Measurements from ENCODE around the gene UNC5B.

UNC5B gene

DNA sequence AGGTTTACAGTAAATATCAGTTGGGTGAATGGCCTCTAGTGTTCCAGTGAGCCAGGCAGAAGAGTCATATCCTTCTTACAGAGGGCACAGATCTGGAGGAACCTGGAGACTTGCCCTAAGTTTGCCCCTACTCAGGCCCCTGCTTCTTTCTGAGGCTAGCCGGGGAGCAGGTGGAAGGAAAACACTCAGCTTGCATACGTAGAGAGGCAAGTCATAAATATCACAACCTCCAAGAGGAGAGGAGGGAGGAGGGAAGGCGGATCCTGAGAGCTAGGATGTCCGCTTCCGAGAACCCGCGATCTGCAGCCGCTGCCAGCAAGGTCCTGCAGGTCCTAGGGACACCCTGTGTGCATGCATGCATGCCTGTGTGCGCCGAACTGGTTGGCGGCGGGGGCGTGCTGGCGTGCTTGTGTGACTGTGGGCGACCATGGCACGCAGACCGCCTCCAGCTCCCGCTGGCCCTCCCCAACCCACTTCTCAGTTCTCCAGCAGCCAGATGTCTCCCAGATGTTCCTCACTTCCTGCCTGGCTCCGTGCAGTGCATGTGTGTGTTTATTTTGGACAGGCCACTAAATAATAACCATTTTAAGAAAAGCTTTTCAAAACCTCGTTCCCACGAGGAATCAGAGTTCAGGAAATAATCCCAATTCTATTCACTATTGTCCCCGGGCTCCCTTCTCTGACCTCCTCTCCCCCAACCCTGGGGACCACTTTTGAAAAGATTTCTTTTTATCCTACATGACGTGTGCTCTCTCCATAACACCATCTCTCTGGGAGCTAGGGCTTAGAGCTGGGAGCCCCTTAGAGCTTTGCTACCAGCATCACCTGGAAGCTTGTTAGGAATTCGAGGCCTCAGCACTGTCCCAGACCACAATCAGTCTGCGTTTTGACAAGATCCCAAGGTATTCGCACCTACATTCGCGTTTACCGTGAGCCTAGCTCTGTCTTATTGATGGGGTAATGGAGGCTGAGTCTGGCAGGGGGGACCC is 32.4 kb downstream of the UNC5B start:
- no peak for DNase-seq
- Histone ChIP-seq H3K4me3 (ENCODE audit: insufficient read depth, low read depth, low read length, poor library complexity, severe bottlenecking) (no peak overlapping the region), H3K27ac (ENCODE audit: insufficient read depth, low read length, poor library complexity, severe bottlenecking) (no peak overlapping the region), H3K27me3 (replicated peaks; ENCODE audit: control insufficient read depth, insufficient read depth, low read length, poor library complexity, severe bottlenecking) (no peaks in the 10 kb centered on the region), H3K36me3 (ENCODE audit: control insufficient read depth, insufficient read depth, low read length) (no peaks in the 10 kb centered on the region), H3K4me1 (ENCODE audit: control insufficient read depth, insufficient read depth, low read length, poor library complexity, severe bottlenecking) (no peaks in the 10 kb centered on the region), H3K9me3 (ENCODE audit: control insufficient read depth, low read length) (no peaks in the 10 kb centered on the region)

- Histone ChIP-seq H3K27ac (ENCODE audit: insufficient read depth, low read length, poor library complexity, severe bottlenecking) (no peak overlapping the region), H3K4me3 (ENCODE audit: insufficient read depth, low read depth, low read length, poor library complexity, severe bottlenecking) (no peak overlapping the region)
Observed at GRCh38 chr10:71245420-71246325, 33.3 kb downstream of the UNC5B start.

GRCh38 chr10:71246591-71247413 is 34.4 kb downstream of the UNC5B start:
- no peak overlapping the region for H3K4me3 ChIP-seq (ENCODE audit: insufficient read depth, low read depth, low read length, poor library complexity, severe bottlenecking)
- H3K27ac ChIP-seq (ENCODE audit: insufficient read depth, low read length, poor library complexity, severe bottlenecking), result no peak overlapping the region
- no peaks in the 10 kb centered on the region for H3K4me1 ChIP-seq (ENCODE audit: control insufficient read depth, insufficient read depth, low read length, poor library complexity, severe bottlenecking)
- no peaks in the 10 kb centered on the region for H3K36me3 ChIP-seq (ENCODE audit: control insufficient read depth, insufficient read depth, low read length)
- DNase-seq, result no peak
- H3K9me3 ChIP-seq (ENCODE audit: control insufficient read depth, low read length), result no peaks in the 10 kb centered on the region
- no peaks in the 10 kb centered on the region for H3K27me3 ChIP-seq (replicated peaks; ENCODE audit: control insufficient read depth, insufficient read depth, low read length, poor library complexity, severe bottlenecking)

More at GRCh38 chr10:71245420-71246325, 33.3 kb downstream of the UNC5B start:
- DNase-seq, result no peak
- Histone ChIP-seq H3K27me3 (replicated peaks; ENCODE audit: control insufficient read depth, insufficient read depth, low read length, poor library complexity, severe bottlenecking) (no peaks in the 10 kb centered on the region), H3K9me3 (ENCODE audit: control insufficient read depth, low read length) (no peaks in the 10 kb centered on the region), H3K36me3 (ENCODE audit: control insufficient read depth, insufficient read depth, low read length) (no peaks in the 10 kb centered on the region), H3K4me1 (ENCODE audit: control insufficient read depth, insufficient read depth, low read length, poor library complexity, severe bottlenecking) (no peaks in the 10 kb centered on the region)

GRCh38 chr10:71247414-71247705 is 35.0 kb downstream of the UNC5B start:
- H3K4me3 ChIP-seq (ENCODE audit: insufficient read depth, low read depth, low read length, poor library complexity, severe bottlenecking), result no peak overlapping the region
- DNase-seq, result no peak
- no peak overlapping the region for H3K27ac ChIP-seq (ENCODE audit: insufficient read depth, low read length, poor library complexity, severe bottlenecking)
- no peaks in the 10 kb centered on the region for H3K36me3 ChIP-seq (ENCODE audit: control insufficient read depth, insufficient read depth, low read length)
- no peaks in the 10 kb centered on the region for H3K27me3 ChIP-seq (replicated peaks; ENCODE audit: control insufficient read depth, insufficient read depth, low read length, poor library complexity, severe bottlenecking)
- H3K4me1 ChIP-seq (ENCODE audit: control insufficient read depth, insufficient read depth, low read length, poor library complexity, severe bottlenecking), result no peaks in the 10 kb centered on the region
- H3K9me3 ChIP-seq (ENCODE audit: control insufficient read depth, low read length), result no peaks in the 10 kb centered on the region

DNA sequence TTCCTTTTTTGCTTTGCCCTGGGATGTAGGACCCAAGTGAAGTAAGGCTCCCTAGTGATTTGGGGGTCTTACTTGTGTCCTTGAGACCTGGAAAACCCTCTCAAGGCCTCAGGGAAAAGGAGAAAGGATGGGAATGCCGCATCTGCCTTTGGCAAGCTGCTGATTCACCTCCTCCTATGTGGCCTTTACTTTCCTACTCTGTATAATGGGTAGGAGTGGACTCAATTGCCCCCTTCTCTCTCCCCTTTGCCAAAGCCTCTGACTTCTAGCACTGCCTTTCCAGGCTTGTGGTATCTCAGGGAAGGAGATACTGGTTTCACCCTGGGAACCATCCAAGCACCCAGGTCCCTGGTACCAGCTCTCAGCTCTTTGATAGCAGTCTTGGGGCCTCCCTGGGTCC is 35.4 kb downstream of the UNC5B start:
- no peaks in the 10 kb centered on the region for H3K9me3 ChIP-seq (ENCODE audit: control insufficient read depth, low read length)
- no peak for DNase-seq
- no peak overlapping the region for H3K4me3 ChIP-seq (ENCODE audit: insufficient read depth, low read depth, low read length, poor library complexity, severe bottlenecking)
- H3K4me1 ChIP-seq (ENCODE audit: control insufficient read depth, insufficient read depth, low read length, poor library complexity, severe bottlenecking), result no peaks in the 10 kb centered on the region
- no peak overlapping the region for H3K27ac ChIP-seq (ENCODE audit: insufficient read depth, low read length, poor library complexity, severe bottlenecking)
- H3K36me3 ChIP-seq (ENCODE audit: control insufficient read depth, insufficient read depth, low read length), result no peaks in the 10 kb centered on the region
- no peaks in the 10 kb centered on the region for H3K27me3 ChIP-seq (replicated peaks; ENCODE audit: control insufficient read depth, insufficient read depth, low read length, poor library complexity, severe bottlenecking)

DNA sequence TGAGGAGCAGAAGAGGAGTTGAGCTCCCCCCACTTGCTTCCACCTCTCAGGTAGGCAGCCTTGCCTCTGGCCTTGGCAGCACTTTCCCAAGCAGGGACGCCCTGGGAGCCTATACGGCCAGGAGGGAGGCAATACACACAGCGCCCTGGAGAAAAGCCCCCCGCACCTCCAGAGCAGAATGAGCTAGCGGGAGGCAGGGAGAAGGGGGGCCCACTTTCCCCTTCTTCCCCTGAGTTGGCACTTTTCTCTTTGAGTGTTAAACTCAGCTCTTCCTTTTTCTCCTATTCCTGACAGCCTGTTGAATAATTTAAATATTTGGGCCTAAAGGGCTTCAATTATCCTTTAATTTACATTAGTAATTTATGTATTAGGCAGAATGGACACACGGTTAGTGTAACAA is 35.8 kb downstream of the UNC5B start:
- no peaks in the 10 kb centered on the region for H3K9me3 ChIP-seq (ENCODE audit: control insufficient read depth, low read length)
- H3K27me3 ChIP-seq (replicated peaks; ENCODE audit: control insufficient read depth, insufficient read depth, low read length, poor library complexity, severe bottlenecking), result no peaks in the 10 kb centered on the region
- H3K4me1 ChIP-seq (ENCODE audit: control insufficient read depth, insufficient read depth, low read length, poor library complexity, severe bottlenecking), result no peaks in the 10 kb centered on the region
- H3K4me3 ChIP-seq (ENCODE audit: insufficient read depth, low read depth, low read length, poor library complexity, severe bottlenecking), result no peak overlapping the region
- H3K27ac ChIP-seq (ENCODE audit: insufficient read depth, low read length, poor library complexity, severe bottlenecking), result no peak overlapping the region
- DNase-seq, result no peak
- no peaks in the 10 kb centered on the region for H3K36me3 ChIP-seq (ENCODE audit: control insufficient read depth, insufficient read depth, low read length)

DNA sequence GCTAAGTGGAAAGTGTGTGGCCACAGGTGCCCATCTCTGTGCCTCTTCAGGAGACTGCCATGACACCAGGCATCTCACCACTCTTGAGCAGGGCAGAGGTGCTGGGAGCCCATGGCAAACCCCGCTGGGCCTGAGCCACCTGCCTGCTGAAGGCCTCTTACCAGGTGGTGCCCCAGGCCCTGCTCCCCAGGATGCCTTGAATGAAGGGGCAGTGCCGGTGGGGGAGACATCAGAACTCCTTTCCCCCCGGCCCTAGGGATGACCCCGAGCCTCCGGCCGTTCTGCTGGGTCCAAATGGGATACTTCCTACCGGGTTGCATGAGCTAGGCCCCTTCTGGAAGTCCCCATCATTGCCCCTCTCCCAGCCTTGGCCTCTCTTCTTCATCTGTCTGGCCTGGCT is 37.6 kb downstream of the UNC5B start:
- no peaks in the 10 kb centered on the region for H3K4me1 ChIP-seq (ENCODE audit: control insufficient read depth, insufficient read depth, low read length, poor library complexity, severe bottlenecking)
- no peak for DNase-seq
- no peaks in the 10 kb centered on the region for H3K36me3 ChIP-seq (ENCODE audit: control insufficient read depth, insufficient read depth, low read length)
- no peak overlapping the region for H3K4me3 ChIP-seq (ENCODE audit: insufficient read depth, low read depth, low read length, poor library complexity, severe bottlenecking)
- no peaks in the 10 kb centered on the region for H3K9me3 ChIP-seq (ENCODE audit: control insufficient read depth, low read length)
- no peaks in the 10 kb centered on the region for H3K27me3 ChIP-seq (replicated peaks; ENCODE audit: control insufficient read depth, insufficient read depth, low read length, poor library complexity, severe bottlenecking)
- H3K27ac ChIP-seq (ENCODE audit: insufficient read depth, low read length, poor library complexity, severe bottlenecking), result no peak overlapping the region

DNA sequence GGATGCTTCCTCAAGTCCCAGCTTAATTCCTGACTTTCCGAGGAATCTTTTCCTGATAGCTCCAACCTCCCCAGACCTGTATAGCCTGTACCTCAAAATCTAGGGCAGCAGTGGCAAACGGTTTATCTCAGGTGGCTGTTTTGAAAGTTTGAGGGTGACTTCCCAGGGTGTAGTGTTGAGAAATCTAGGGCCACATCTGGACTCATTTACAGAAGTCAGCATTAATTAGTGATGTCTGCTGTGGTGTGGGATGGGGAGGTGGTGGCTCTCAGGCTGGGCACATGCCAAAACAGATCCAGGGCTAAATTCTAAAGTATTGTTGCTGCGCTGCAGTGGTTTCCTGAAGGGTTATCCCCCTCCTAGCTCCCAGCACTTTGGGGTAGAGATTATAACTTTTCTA is 38.0 kb downstream of the UNC5B start:
- Histone ChIP-seq H3K4me3 (ENCODE audit: insufficient read depth, low read depth, low read length, poor library complexity, severe bottlenecking) (no peak overlapping the region), H3K4me1 (ENCODE audit: control insufficient read depth, insufficient read depth, low read length, poor library complexity, severe bottlenecking) (no peaks in the 10 kb centered on the region), H3K27ac (ENCODE audit: insufficient read depth, low read length, poor library complexity, severe bottlenecking) (no peak overlapping the region), H3K9me3 (ENCODE audit: control insufficient read depth, low read length) (no peaks in the 10 kb centered on the region), H3K27me3 (replicated peaks; ENCODE audit: control insufficient read depth, insufficient read depth, low read length, poor library complexity, severe bottlenecking) (no peaks in the 10 kb centered on the region), H3K36me3 (ENCODE audit: control insufficient read depth, insufficient read depth, low read length) (no peaks in the 10 kb centered on the region)
- no peak for DNase-seq

DNA sequence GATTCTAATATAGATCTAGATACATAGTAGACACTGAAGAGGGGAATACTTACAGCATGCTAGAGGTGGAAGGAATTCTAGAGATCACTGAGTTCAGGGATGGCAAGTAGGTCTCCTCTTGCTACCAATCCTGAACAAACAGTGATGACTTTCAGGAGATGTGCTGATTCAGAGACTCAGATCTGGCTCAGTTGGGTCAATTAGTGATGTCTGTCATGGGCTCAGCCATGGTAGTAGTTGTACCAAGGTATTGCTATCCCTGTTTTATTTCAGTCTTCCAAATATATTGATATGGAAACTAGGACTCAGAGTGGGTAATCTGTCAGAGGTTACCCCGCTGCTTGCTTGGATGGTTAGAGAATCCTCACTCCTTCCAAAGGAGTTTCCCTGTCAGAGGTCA is 38.5 kb downstream of the UNC5B start:
- Histone ChIP-seq H3K4me3 (ENCODE audit: insufficient read depth, low read depth, low read length, poor library complexity, severe bottlenecking) (no peak overlapping the region), H3K36me3 (ENCODE audit: control insufficient read depth, insufficient read depth, low read length) (no peaks in the 10 kb centered on the region), H3K27me3 (replicated peaks; ENCODE audit: control insufficient read depth, insufficient read depth, low read length, poor library complexity, severe bottlenecking) (no peaks in the 10 kb centered on the region), H3K9me3 (ENCODE audit: control insufficient read depth, low read length) (no peaks in the 10 kb centered on the region), H3K4me1 (ENCODE audit: control insufficient read depth, insufficient read depth, low read length, poor library complexity, severe bottlenecking) (no peaks in the 10 kb centered on the region), H3K27ac (ENCODE audit: insufficient read depth, low read length, poor library complexity, severe bottlenecking) (no peak overlapping the region)
- no peak for DNase-seq
